GF-D8 (cell line): Measurements from ENCODE around the gene MPP3.

Experiments
- DNase-seq: peaks from one replicate; lab custom pipeline; 2025; lab: John Stamatoyannopoulos, UW

MPP3 gene

GRCh38 chr17:43832168-43832975, 574 bp downstream of the MPP3 start:
- no peak for DNase-seq

DNA sequence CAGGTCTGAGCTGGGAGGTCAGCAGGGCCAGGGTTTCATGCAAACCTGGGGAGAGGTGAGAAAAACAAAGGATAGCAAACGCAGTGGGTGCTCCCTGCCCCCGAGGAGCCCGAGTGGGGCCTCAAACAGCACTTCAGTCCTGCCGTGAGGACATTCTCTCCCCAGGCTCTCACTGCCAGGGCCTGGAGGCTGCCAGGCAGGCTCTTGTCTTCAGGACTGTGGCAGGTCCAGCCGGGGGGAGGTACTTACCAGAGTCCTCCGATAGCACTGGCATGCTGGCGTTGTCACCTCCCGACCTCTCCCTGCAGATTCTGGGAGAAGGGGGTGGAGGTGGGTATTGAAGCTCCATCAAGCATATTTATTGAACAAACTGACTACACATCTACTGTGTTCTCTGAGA, 1.3 kb downstream of the MPP3 start:
- no peak for DNase-seq

DNA sequence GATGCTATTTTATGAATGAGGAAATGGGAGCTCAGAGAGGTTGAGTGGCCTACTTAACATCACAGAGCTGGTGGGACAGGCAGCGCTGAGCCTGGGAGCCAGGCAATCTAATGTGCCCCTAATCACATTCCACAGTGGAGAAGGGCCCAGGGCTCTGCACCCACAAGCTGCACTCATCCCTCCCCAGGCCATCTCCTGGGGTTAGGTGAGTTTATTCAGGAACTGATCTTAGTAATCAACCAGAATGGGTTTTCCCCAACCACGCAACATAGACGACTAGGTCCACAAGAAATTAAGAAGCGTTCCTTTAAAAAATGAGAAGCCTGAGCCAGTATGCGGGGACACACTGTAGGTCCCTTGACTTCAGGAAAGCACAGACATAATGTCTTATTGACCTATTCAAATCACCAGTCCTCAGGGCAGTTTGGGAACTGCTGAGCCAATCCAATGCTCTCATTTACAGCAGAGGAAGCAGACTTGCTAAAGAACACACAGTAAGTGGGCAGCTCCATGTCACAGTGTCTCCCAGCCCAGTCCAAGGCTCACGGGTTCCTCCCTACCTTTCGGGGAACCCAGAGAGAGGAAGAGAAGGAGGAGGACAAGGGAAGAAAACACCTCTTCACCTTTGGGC, 2.3 kb downstream of the MPP3 start:
- DNase-seq = no peak

DNA sequence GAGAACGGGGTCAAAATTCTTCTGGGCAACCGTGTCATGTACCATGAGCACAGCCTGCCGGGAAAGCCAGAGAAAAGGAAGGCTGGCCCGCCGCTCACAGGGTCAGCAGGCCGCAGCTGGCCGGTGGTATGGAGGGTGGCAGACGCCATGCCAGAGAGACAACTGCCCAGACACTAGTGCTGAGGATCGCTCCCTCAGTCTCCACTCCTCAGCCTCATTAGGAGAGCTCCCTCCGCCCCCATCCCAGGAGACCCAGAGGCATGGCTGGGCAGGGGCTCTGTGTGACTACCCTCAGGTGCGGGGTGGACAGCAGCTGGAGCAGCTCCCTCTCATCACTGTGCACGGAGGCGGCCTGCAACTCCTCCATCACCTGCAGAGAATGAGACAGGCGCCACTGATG, 3.2 kb downstream of the MPP3 start:
- DNase-seq = no peak

DNA sequence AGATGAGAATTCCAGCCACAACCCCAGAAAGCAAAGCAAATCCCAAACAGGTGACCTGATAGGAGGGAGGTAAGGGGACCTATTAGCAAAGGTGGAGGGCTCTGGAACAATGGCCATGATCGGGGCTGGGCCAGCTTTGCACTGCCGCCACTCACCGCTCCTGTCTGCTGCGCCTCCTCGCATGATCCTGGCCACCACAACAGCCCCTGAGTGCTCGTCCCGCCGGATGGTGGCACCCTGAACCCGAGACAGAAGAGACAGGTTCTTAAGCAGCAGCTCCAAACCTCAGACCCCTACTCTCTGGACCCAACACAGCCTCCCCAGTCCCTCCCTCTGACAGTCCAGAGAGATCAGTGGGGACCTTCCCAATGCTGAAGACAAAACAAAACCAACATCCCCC, 5.3 kb downstream of the MPP3 start:
- no peak for DNase-seq

DNA sequence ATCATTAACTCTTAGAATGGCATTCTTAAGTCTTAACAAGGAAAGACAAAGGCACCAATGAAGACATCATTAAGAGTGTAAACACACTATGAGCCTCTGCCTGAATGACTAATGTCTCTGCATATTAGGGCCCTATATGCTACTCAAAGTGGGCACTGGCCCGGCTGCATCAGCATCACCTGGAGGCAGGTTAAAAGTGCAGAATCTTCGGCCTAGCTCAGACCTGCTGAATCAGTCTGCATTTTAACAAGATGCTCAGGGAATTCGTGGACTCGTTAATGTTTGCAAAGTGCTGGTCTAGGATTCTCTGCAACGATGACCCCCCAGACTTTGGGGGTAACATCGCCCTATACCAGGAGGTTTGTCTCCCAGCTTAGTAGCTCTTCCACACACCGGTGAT, 6.7 kb downstream of the MPP3 start:
- DNase-seq = no peak

- DNase-seq = no peak
Observed at GRCh38 chr17:43825567-43825966, 7.4 kb downstream of the MPP3 start.

- DNase-seq = no peak
Observed at GRCh38 chr17:43823350-43824084, 9.4 kb downstream of the MPP3 start.

DNA sequence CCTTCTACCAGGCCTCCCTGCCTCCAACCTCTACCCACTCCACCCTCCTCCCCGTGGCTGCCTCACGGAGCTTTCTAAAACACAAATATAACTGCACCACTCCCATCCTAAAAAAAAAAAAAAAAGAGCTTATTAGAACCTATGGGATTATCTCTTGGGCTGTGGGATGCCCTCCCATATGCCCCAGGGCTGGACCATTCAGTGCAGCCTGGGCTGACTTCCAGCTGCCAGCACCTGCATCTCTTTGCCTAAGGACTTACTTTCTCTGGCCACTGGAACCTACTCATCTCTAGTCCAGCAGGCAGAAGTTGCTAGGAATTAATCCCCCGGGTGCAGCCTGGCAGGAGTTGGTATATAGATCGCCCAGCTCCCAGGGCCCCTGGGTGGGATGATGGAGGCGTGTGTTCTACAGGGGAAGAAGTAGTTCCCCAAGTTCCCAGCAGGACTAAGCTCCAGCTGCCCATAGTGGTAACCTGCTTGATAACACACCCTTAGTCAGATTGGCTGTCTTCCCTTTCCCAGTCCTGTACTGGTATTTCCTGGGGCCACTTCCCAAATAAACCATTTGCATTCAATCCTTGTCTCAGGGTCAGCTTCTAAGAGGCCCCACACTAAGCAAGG, 10.3 kb downstream of the MPP3 start:
- no peak for DNase-seq

DNA sequence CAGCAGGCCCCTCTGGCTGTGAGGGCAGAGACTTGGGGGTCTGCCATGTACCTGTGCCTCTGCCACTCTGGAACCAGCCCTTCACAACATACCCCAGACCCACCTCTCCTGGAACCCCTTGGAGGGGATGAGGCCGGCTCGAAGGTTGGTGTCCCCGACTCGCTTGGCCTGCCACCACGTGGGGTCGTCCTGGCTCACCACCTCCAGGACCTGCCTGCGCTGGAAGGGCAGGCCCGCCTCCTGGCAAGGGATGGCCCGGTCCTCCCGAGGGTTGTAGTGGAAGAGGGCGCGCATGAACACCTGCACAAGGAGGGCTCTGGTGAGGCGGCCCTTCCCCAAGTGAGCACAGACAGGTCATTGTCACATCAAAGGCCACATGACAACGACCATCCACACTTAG, 12.2 kb downstream of the MPP3 start:
- DNase-seq = no peak

DNA sequence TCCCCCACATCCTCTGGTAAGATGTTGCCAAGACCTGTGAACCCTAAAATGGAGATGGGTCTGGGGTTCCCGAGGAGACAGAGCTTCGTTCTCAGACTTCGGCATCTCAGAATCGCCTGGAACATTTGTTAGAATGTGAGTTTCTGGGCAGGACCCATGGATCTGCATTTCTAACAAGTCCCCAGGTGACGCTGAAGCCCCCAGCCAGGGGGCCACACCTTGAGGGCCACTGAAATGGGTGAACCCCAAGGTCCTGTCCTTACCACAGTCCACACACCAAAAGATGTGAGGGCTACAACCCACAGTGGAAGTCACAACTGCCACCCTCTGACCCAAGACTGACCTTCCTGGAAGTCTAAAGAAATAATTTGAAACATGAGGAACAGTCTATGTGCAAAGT, 14.0 kb downstream of the MPP3 start:
- no peak for DNase-seq

DNA sequence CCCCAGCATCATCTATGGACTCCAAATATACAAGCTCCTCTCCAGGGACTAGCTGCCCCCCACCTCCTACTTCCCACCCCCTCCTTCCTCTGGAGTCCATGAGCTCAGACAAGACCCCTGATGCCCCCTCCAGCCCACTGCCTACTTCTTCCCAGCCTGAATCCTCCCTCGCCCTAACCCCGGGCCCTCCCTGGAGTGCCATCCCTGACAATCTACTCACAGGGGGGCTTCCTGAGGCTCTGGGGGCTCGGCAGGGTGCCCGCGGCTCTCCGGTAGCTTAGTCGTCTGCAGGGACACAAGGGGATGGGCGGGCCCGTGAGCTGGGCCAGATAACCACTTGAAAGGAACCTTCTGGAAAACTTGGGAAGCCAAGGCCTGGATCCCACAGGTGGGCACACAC, 15.1 kb downstream of the MPP3 start:
- DNase-seq = no peak

DNA sequence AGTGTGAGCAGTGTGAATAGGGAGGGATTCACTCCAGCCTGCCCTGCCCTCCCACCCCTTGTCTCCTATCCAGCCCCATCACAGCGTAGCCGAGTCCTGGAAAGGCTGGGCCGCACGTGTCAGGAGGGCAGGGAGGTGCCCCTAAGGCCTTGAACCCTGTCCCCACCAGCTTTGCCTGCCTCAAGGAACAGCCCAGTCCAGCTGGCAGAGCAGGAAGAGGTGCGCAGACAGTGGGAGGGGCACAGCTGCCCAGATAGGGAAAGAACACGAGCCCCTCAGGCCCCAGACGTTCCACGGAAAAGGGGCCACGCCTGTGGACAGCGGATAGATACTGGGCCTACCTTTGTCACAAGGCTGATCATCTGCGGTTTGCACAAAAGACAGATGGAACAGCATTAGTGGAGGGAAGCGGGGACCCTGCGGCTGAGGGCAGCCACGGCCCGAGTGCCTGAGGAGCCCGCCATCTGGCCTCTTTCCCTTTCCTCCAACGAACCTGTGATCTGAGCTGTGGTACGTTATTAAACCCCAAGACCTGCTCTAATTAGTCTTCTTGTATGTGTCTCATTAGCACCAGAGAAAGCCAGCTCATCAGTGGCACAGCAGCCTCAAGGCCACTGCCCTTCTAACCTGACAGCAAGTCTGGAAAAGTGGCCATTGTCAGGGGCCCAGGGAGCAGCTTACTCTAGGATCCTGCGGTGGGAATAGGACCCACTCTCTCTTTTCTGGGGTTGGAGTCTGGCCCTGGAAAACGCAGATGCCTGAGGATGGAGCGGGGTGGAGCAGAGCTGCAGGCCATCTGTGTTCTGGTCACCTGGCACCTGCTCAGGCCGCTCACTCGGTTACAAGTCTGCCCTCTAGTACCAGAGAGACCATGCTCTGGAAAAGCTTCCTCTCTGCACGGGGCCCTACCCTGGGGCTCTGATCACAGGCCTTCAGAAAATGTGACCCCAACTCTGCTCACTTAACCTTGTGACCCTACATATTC, 16.3 kb downstream of the MPP3 start:
- no peak for DNase-seq

DNA sequence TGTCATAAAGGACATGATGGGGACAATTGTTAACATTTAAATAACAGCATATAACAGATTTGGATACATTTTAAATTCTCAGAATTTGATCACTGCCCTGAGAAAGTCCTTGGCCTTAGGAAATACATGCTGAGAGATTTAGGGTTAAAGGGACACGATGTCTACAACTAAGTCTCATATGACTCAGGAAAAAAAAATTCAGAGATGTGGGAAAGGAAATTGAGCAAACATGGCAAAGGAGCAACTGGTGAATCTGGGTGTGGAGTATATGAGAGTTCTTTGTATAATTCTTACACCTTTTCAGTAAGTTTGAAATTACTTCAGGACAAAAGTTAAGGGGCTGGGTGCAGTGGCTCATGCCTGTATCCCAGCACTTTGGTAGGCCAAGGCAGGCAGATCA, 18.2 kb downstream of the MPP3 start:
- no peak for DNase-seq

GRCh38 chr17:43814026-43814425, 18.9 kb downstream of the MPP3 start:
- no peak for DNase-seq

- no peak for DNase-seq
Observed at GRCh38 chr17:43813386-43813785, 19.6 kb downstream of the MPP3 start.

DNA sequence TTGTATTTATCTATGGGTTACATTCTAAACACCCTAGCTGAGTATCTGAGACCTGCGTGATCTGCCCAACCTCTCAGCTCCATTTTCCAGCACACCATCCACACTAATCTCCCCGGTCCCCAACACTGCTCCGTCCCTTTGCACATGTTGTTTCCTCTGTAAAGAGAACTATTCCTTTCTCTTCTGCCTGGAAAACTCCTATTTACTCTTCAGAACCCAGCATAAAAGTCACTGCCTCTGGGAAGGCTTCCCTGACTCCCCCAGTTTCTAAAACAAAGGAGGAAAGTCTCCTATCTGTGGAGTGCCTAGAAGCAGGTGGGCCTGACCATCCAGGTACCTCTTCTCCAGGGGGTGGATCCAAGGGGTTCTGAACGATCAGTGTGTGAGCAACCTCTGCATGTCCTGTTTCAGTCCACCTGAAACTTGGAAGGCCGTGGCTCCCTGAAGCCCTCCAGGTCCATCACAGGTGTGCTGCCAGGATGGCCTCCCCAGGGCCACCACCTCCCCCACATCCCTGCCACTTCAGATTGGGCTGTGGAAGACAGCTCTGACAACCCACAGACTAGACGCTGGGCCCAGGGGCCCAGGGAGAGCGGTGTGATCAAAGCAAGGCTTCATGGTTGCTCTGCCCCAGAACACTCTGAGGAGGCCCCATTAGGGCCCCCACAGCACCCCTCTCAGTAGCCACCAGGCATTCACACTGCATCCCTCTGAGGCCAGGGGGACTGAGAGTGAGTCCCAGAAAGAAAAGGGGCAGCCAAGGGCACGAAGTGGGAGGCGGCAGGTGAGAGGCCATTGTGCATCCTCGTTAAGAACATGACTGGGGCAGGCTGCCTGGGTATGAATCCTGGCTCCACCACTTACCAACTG, 20.3 kb downstream of the MPP3 start:
- DNase-seq = no peak

- no peak for DNase-seq
Observed at GRCh38 chr17:43810823-43811222, 22.1 kb downstream of the MPP3 start.

- no peak for DNase-seq
Observed at GRCh38 chr17:43810226-43810715, 22.7 kb downstream of the MPP3 start.

GRCh38 chr17:43809121-43809520, 23.8 kb downstream of the MPP3 start:
- DNase-seq = no peak
